Gastroesophageal sphincter (tissue), 4 donors: ENCODE measurements around the gene SLC2A9. TPM values are rescaled to one million over a fixed set of nuclear protein-coding genes. Genes with fewer than 3 reads are reported as not detected.

Experiments
- ATAC-seq: fragments of 150-250 bp; one replicate; pipeline ENCODE4 v1.9.1; 2016; ENCODE audit warnings: mild to moderate bottlenecking, moderate library complexity
- H3K27ac ChIP-seq, 4 donors: fragments of 200-600 bp; sonication (generic) in 3 of 4; 1 replicate in 3 of 4; 2 replicates in 1 of 4; pipeline ENCODE4 v1.5.1; 2016 to 2019
- H3K27me3 ChIP-seq: fragments of 200-600 bp; sonication (generic); one replicate; pipeline ENCODE4 v1.5.1; 2019
- H3K36me3 ChIP-seq, 2 donors: fragments of 200-600 bp; sonication (generic); one replicate each; pipeline ENCODE4 v1.5.1; 2019; ENCODE audit warnings: control low read depth in 1 of 2
- H3K4me1 ChIP-seq, 3 donors: fragments of 200-600 bp; sonication (generic); 1 replicate in 2 of 3; 2 replicates in 1 of 3; pipeline ENCODE4 v1.5.1; 2016 to 2019; ENCODE audit warnings: control low read depth in 2 of 3
- H3K4me3 ChIP-seq, 2 donors: fragments of 200-600 bp; sonication (generic); one replicate each; pipeline ENCODE4 v1.5.1; 2019; ENCODE audit warnings: mild to moderate bottlenecking in 1 of 2, moderate library complexity in 1 of 2
- H3K9me3 ChIP-seq, 3 donors: fragments of 200-600 bp; sonication (generic); one replicate each; pipeline ENCODE4 v1.5.1; 2017 to 2019; ENCODE audit warnings: control low read depth in 2 of 3
- EP300 ChIP-seq: sonication (generic); formaldehyde crosslinking; IDR thresholded peaks from one replicate; pipeline ENCODE4 v1.6.1; 2017; ENCODE audit warnings: antibody characterized with exemption, mild to moderate bottlenecking
- POLR2A ChIP-seq, 2 donors: fragments of 450-650 bp; IDR thresholded peaks; one replicate each; pipeline ENCODE4 v1.6.1; 2017; ENCODE audit warnings: antibody characterized with exemption in 2 of 2, mild to moderate bottlenecking in 2 of 2, moderate library complexity in 1 of 2
- POLR2AphosphoS5 ChIP-seq: sonication (generic); formaldehyde crosslinking; IDR thresholded peaks from one replicate; pipeline ENCODE4 v1.6.1; 2017; ENCODE audit warnings: antibody characterized with exemption
- WGBS, 2 donors: methylation state at CpG; one replicate each; pipeline ENCODE4 v1.1.5; 2018; ENCODE audit warnings: low coverage in 1 of 2; 5-methylcytosine and 5-hydroxymethylcytosine counted together
- total RNA-seq, 4 donors: library from RNA; depleted of rRNA; stranded (reverse); fragments of >200 nt; gene quantifications; one replicate each; pipeline ENCODE4 v1.1.0, GENCODE V29; 2016
- TF ChIP-seq, protein P1 (sequence below), 4 experiments: fragments of 200-600 bp in 2 of 4; fragments of 450-650 bp in 2 of 4; sonication (generic) in 1 of 4; IDR thresholded peaks; one replicate each; pipeline ENCODE4 v1.5.1; 2017 to 2019; ENCODE audit warnings: antibody characterized with exemption in 4 of 4, mild to moderate bottlenecking in 2 of 4, moderate library complexity in 2 of 4

SLC2A9 gene
- total RNA-seq, 4 donors from 2014 or later = 3.1 to 6.5 (median 4.3) TPM

DNA sequence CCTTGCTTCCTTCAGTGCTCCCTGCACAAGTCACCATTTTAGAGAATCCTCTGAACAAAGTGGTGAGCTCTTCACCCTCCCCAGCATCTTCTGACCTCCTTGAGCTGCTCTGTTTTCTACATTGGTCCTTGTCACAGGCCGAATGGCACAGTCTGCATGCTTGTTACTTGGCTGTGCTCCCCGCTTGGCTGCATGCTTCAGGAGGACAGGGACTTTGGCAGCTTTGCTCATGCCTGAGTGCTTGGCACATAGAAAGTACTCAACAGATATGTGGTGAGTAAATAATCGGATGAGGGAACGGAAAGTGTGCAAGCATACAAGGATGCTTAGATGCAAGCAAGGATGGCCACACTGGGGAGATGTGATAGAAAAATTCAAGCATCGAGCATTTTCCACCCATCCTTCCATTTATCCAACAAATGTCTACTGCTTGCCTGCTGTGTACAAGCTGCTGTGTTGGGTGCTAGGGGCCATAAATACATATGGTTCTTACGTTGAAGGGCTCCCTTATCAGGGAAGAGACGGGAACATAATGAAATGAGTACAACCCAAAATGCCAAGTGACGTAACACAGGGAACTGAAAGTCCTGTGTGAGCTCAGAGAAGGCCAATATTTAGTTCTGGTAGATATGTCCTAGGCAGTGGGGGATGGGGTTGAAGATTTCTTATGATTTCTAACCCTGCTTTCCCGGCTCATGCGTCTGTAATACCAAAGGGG lies 31.2 kb downstream of the SLC2A9 start:
- no peaks in the 10 kb centered on the region for H3K4me1 ChIP-seq
- H3K36me3 ChIP-seq = peaks cover 0 to 19% of the 10 kb centered on the region in 2 donors
- WGBS, 2 donors = 85 to 91% methylated on average over 6 to 10 of the region's 10 CpGs
- no peak overlapping the region for H3K4me3 ChIP-seq
- H3K27ac ChIP-seq = no peak overlapping the region
- H3K27me3 ChIP-seq = no peaks in the 10 kb centered on the region
- peaks cover 0 to 2% (median 0%) of the 10 kb centered on the region in 3 donors for H3K9me3 ChIP-seq
- TF ChIP-seq POLR2A (IDR thresholded peaks at IDR 0.05) (no peak), POLR2AphosphoS5 (no peak), EP300 (no peak)
- TF ChIP-seq, protein P1, sequence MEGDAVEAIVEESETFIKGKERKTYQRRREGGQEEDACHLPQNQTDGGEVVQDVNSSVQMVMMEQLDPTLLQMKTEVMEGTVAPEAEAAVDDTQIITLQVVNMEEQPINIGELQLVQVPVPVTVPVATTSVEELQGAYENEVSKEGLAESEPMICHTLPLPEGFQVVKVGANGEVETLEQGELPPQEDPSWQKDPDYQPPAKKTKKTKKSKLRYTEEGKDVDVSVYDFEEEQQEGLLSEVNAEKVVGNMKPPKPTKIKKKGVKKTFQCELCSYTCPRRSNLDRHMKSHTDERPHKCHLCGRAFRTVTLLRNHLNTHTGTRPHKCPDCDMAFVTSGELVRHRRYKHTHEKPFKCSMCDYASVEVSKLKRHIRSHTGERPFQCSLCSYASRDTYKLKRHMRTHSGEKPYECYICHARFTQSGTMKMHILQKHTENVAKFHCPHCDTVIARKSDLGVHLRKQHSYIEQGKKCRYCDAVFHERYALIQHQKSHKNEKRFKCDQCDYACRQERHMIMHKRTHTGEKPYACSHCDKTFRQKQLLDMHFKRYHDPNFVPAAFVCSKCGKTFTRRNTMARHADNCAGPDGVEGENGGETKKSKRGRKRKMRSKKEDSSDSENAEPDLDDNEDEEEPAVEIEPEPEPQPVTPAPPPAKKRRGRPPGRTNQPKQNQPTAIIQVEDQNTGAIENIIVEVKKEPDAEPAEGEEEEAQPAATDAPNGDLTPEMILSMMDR (IDR thresholded peaks at IDR 0.05) = no peak
- ATAC-seq = no peak

DNA sequence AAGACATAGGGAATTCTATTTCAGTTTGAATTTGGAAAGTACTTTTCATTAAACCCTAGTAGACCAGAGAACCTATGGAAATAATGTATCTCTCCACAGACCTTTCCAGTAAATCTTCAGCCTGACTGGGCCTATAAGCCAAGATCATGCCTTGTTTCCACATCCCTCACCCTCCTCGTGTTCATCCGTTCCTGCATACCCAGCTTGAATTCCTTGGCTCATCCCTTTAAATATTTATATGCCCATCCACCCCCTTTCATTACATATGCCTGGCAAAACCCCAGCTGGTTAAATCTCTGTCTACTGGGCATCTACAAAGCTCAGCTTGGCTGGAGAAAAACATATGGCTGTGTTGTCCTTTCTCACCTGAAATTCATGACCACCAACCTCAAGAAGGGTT lies 32.4 kb downstream of the SLC2A9 start:
- peaks cover 0 to 14% of the 10 kb centered on the region in 2 donors for H3K36me3 ChIP-seq
- H3K4me3 ChIP-seq = no peak overlapping the region
- H3K27me3 ChIP-seq = no peaks in the 10 kb centered on the region
- no peak overlapping the region for H3K27ac ChIP-seq
- ATAC-seq = no peak
- 43 to 53% methylated on average over 2 of the region's 2 CpGs for WGBS, 2 donors
- peaks cover 0 to 2% (median 0%) of the 10 kb centered on the region in 3 donors for H3K9me3 ChIP-seq
- H3K4me1 ChIP-seq = no peaks in the 10 kb centered on the region
- no peak for TF ChIP-seq EP300
- no peak for TF ChIP-seq POLR2AphosphoS5
- no peak for TF ChIP-seq POLR2A (IDR thresholded peaks at IDR 0.05)
- TF ChIP-seq, protein P1 (IDR thresholded peaks at IDR 0.05) = no peak

DNA sequence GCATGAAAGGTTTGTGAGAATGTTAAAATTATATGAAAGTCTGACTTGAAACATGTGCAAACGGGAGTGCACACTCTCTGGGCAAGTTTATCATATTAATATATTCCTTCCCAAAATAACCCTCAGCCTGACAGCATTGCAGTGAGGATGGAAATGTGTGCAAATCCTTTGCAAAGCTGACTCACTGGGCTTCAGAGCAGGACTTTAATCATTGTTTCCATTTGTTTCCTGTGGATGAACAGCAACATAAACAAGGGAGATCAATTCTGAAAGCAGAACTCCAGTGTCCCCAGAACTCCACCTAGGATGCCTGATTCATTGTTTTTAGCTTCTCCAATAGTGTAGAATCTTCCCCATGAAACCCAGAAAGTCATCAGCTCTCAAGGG lies 32.9 kb downstream of the SLC2A9 start:
- no peaks in the 10 kb centered on the region for H3K4me1 ChIP-seq
- ATAC-seq = no peak
- no peak overlapping the region for H3K4me3 ChIP-seq
- H3K27me3 ChIP-seq = no peaks in the 10 kb centered on the region
- no peak for TF ChIP-seq POLR2AphosphoS5
- TF ChIP-seq EP300 = no peak
- TF ChIP-seq, protein P1 (IDR thresholded peaks at IDR 0.05) = no peak
- no peak for TF ChIP-seq POLR2A (IDR thresholded peaks at IDR 0.05)
- H3K36me3 ChIP-seq = peaks cover 0 to 10% of the 10 kb centered on the region in 2 donors
- no peak overlapping the region for H3K27ac ChIP-seq
- peaks cover 0 to 2% (median 0%) of the 10 kb centered on the region in 3 donors for H3K9me3 ChIP-seq
- 18% methylated on average over 1 of the region's 1 CpG; no CpG with 5 or more reads in 1 of the 2 donors for WGBS, 2 donors

DNA sequence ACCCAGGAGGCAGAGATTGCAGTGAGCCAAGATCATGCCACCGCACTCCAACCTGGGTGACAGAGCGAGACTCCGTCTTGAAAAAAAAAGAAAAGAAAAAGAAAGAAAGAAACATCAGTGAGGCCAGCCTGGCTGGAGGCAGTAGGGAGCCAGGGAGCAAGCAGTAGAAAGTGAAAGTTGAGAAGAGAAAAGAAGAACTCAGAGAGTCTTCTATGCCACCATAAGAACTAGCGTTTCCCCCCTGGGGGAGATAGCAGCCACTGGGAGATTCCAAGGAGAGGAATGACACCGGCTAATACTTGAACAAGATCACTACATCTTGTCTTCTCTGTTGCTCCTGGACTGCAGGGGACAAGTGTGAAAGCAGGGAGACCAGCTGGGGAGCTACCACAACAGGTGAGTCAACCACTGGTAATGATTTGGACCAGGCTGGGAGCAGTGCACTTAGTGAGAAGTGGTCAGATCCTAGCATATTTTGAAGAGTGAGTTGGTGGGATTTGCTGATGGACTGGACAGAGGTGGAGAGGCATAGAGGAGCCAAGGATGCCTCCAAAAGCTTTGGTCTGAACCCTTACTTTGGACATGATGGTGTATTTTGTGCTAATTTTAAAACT lies 33.4 kb downstream of the SLC2A9 start:
- TF ChIP-seq POLR2A (IDR thresholded peaks at IDR 0.05) (no peak), POLR2AphosphoS5 (no peak), EP300 (no peak)
- TF ChIP-seq, protein P1 (IDR thresholded peaks at IDR 0.05) = no peak
- H3K4me1 ChIP-seq = no peaks in the 10 kb centered on the region

More for the DNA sequence above, 33.4 kb downstream of the SLC2A9 start:
- H3K36me3 ChIP-seq = peaks cover 0 to 10% of the 10 kb centered on the region in 2 donors
- 57 to 89% methylated on average over 1 to 5 of the region's 5 CpGs for WGBS, 2 donors
- no peaks in the 10 kb centered on the region for H3K27me3 ChIP-seq
- H3K4me3 ChIP-seq = no peak overlapping the region
- peaks cover 0 to 2% (median 0%) of the 10 kb centered on the region in 3 donors for H3K9me3 ChIP-seq
- H3K27ac ChIP-seq = no peak overlapping the region
- no peak for ATAC-seq
